Measurements from ENCODE around the gene CYP27B1.

- TF ChIP-seq CTCF (IDR thresholded peaks at IDR 0.05; ENCODE audit: insufficient read depth, low read length, poor library complexity, severe bottlenecking), result no peak
- TF ChIP-seq EZH2phosphoT487 (conservative IDR thresholded peaks at IDR 0.05; ENCODE audit: low read length), result no peak
These were observed 30.1 kb upstream of the CYP27B1 start for GRCh38 chr12:57796996-57797395.

All from SU-DHL-6 (cell line).